ENCODE measurements around the gene MPZL2.

GRCh38 chr11:118221419-118221818 is 42.7 kb downstream of the MPZL2 start:
- TF ChIP-seq ZNF274 (IDR thresholded peaks at IDR 0.05; ENCODE audit: low read depth, low read length) (no peak), YY1 (IDR thresholded peaks at IDR 0.05; ENCODE audit: insufficient read depth, insufficient read length) (no peak)
